ENCODE data around the gene ERRFI1.

The ERRFI1 gene

GRCh38 chr1:8042134-8042533, 16.0 kb upstream of the ERRFI1 start:
- DNase-seq: no peak

- DNase-seq: no peak
Measured at GRCh38 chr1:8040586-8040985, 14.5 kb upstream of the ERRFI1 start.

GRCh38 chr1:8039071-8039470, 13.0 kb upstream of the ERRFI1 start:
- DNase-seq: no peak

- DNase-seq: no peak
Measured at GRCh38 chr1:8035289-8035688, 9.2 kb upstream of the ERRFI1 start.

GRCh38 chr1:8033322-8033721, 7.2 kb upstream of the ERRFI1 start:
- DNase-seq: no peak

GRCh38 chr1:8032366-8032910, 6.3 kb upstream of the ERRFI1 start:
- DNase-seq: no peak

- no peak for DNase-seq
Measured at GRCh38 chr1:8031176-8031785, 5.2 kb upstream of the ERRFI1 start.

GRCh38 chr1:8028571-8028910, 2.4 kb upstream of the ERRFI1 start:
- no peak for DNase-seq

GRCh38 chr1:8027748-8028570, 1.9 kb upstream of the ERRFI1 start:
- no peak for DNase-seq

GRCh38 chr1:8026976-8027747, 1.1 kb upstream of the ERRFI1 start:
- DNase-seq: no peak

GRCh38 chr1:8025671-8026144, 401 bp downstream of the ERRFI1 start:
- no peak for DNase-seq

GRCh38 chr1:8025061-8025670, 943 bp downstream of the ERRFI1 start:
- no peak for DNase-seq

- no peak for DNase-seq
Measured at GRCh38 chr1:8024329-8024728, 1.8 kb downstream of the ERRFI1 start.

- no peak for DNase-seq
Measured at GRCh38 chr1:8023995-8024313, 2.2 kb downstream of the ERRFI1 start.

GRCh38 chr1:8023287-8023994, 2.7 kb downstream of the ERRFI1 start:
- DNase-seq: no peak

- no peak for DNase-seq
Measured at GRCh38 chr1:8022395-8023286, 3.5 kb downstream of the ERRFI1 start.

- DNase-seq: no peak
Measured at GRCh38 chr1:8021676-8022266, 4.3 kb downstream of the ERRFI1 start.

GRCh38 chr1:8020032-8020431, 6.1 kb downstream of the ERRFI1 start:
- no peak for DNase-seq

- DNase-seq: no peak
Measured at GRCh38 chr1:8019229-8019620, 6.9 kb downstream of the ERRFI1 start.

GRCh38 chr1:8018492-8019228, 7.4 kb downstream of the ERRFI1 start:
- no peak for DNase-seq
